H9 (cell line): ENCODE measurements around the gene LMOD1. TPM values are rescaled to one million over a fixed set of nuclear protein-coding genes. Genes with fewer than 3 reads are reported as not detected.

ENCODE experiments used
- DNase-seq: peaks from one replicate; pipeline ENCODE4 v3.0.0-alpha.2; 2017
- H2AFZ ChIP-seq: one replicate; pipeline ENCODE4 v1.6.1; 2013; ENCODE audit warnings: mild to moderate bottlenecking, low read length, control low read depth, moderate library complexity
- H2AK5ac ChIP-seq: 2 replicates; pipeline ENCODE4 v1.6.1; 2013; ENCODE audit warnings: low read length, control low read depth, mixed read lengths; ENCODE audit not compliant: insufficient read length
- H2BK120ac ChIP-seq: one replicate; pipeline ENCODE4 v1.6.1; 2013; ENCODE audit warnings: low read depth, mild to moderate bottlenecking, low read length, control low read depth, inconsistent platforms; ENCODE audit not compliant: poor library complexity, severe bottlenecking
- H2BK12ac ChIP-seq: 2 replicates; pipeline ENCODE4 v1.6.1; 2013; ENCODE audit warnings: low read length, control low read depth, mixed read lengths, low read depth; ENCODE audit not compliant: insufficient read length
- H2BK15ac ChIP-seq: 2 replicates; pipeline ENCODE4 v1.6.1; 2013; ENCODE audit warnings: low read depth, low read length, control low read depth
- H2BK20ac ChIP-seq: one replicate; pipeline ENCODE4 v1.6.1; 2013; ENCODE audit warnings: low read depth, mild to moderate bottlenecking, low read length, control low read depth, inconsistent platforms; ENCODE audit not compliant: poor library complexity, severe bottlenecking
- H2BK5ac ChIP-seq: 2 replicates; pipeline ENCODE4 v1.6.1; 2013; ENCODE audit warnings: low read length, control low read depth, mixed read lengths; ENCODE audit not compliant: insufficient read length
- H3K14ac ChIP-seq: 2 replicates; pipeline ENCODE4 v1.6.1; 2013; ENCODE audit warnings: low read length, control low read depth; ENCODE audit not compliant: insufficient read depth
- H3K18ac ChIP-seq: 2 replicates; pipeline ENCODE4 v1.6.1; 2013; ENCODE audit warnings: low read depth, mild to moderate bottlenecking, mixed read lengths, low read length, control low read depth; ENCODE audit not compliant: insufficient read length
- H3K23ac ChIP-seq: 2 replicates; pipeline ENCODE4 v1.6.1; 2013; ENCODE audit warnings: low read length, control low read depth, mixed read lengths, low read depth; ENCODE audit not compliant: insufficient read length
- H3K23me2 ChIP-seq: 2 replicates; pipeline ENCODE4 v1.6.1; 2013; ENCODE audit warnings: low read depth, mild to moderate bottlenecking, mixed read lengths, low read length, control low read depth; ENCODE audit not compliant: insufficient read length, poor library complexity, severe bottlenecking
- H3K27ac ChIP-seq: 2 replicates; pipeline ENCODE4 v1.5.1; 2013; ENCODE audit warnings: low read length, control low read depth, mixed read lengths, low read depth; ENCODE audit not compliant: insufficient read length
- H3K27me3 ChIP-seq: 2 replicates; pipeline ENCODE4 v1.6.1; 2013; ENCODE audit warnings: low read length, control low read depth, inconsistent platforms; ENCODE audit not compliant: insufficient read depth
- H3K4ac ChIP-seq: 2 replicates; pipeline ENCODE4 v1.6.1; 2013; ENCODE audit warnings: low read depth, mild to moderate bottlenecking, control low read depth, inconsistent platforms, low read length, moderate library complexity
- H3K4me1 ChIP-seq: 2 replicates; pipeline ENCODE4 v1.6.1; 2013; ENCODE audit warnings: low read length, control low read depth, inconsistent platforms; ENCODE audit not compliant: insufficient read depth
- H3K4me2 ChIP-seq: 2 replicates; pipeline ENCODE4 v1.6.1; 2013; ENCODE audit warnings: low read length, control low read depth, mixed read lengths; ENCODE audit not compliant: insufficient read length, insufficient read depth
- H3K56ac ChIP-seq: 2 replicates; pipeline ENCODE4 v1.6.1; 2013; ENCODE audit warnings: low read depth, mild to moderate bottlenecking, mixed read lengths, low read length, control low read depth; ENCODE audit not compliant: insufficient read length
- H3K79me1 ChIP-seq: 2 replicates; pipeline ENCODE4 v1.6.1; 2013; ENCODE audit warnings: low read depth, mild to moderate bottlenecking, moderate library complexity, low read length, control low read depth, inconsistent platforms; ENCODE audit not compliant: insufficient read depth, poor library complexity, severe bottlenecking
- H3K79me2 ChIP-seq: 2 replicates; pipeline ENCODE4 v1.6.1; 2013; ENCODE audit warnings: low read length, control low read depth, inconsistent platforms; ENCODE audit not compliant: insufficient read depth
- H3K9ac ChIP-seq: 2 replicates; pipeline ENCODE4 v1.6.1; 2013; ENCODE audit warnings: low read length, control low read depth, mixed read lengths; ENCODE audit not compliant: insufficient read length; ENCODE audit errors: extremely low read depth
- H3K9me3 ChIP-seq: one replicate; pipeline ENCODE4 v1.6.1; 2013; ENCODE audit warnings: low read depth, low read length, inconsistent platforms; ENCODE audit not compliant: control insufficient read depth
- H3T11ph ChIP-seq: one replicate; pipeline ENCODE4 v1.6.1; 2013; ENCODE audit warnings: mild to moderate bottlenecking, low read length, control low read depth, inconsistent platforms
- H4K20me1 ChIP-seq: one replicate; pipeline ENCODE4 v1.6.1; 2013; ENCODE audit not compliant: control insufficient read depth, insufficient read length, insufficient read depth
- H4K5ac ChIP-seq: 2 replicates; pipeline ENCODE4 v1.6.1; 2013; ENCODE audit warnings: low read depth, mild to moderate bottlenecking, mixed read lengths, low read length, control low read depth; ENCODE audit not compliant: insufficient read length
- H4K8ac ChIP-seq: replicated peaks from 2 replicates; pipeline ENCODE4 v1.6.1; 2013; ENCODE audit warnings: low read length, control low read depth, mixed read lengths, low read depth; ENCODE audit not compliant: insufficient read length
- H4K91ac ChIP-seq: 2 replicates; pipeline ENCODE4 v1.6.1; 2013; ENCODE audit warnings: low read depth, mild to moderate bottlenecking, moderate library complexity, mixed read lengths, low read length, control low read depth; ENCODE audit not compliant: insufficient read length
- H3K27ac Mint-ChIP-seq, 3 experiments: 2 replicates in 2 of 3; 3 replicates in 1 of 3; pipeline ENCODE4 v1.8.0; 2020 to 2021; ENCODE audit warnings: mixed read lengths in 3 of 3, mild to moderate bottlenecking in 1 of 3, moderate library complexity in 1 of 3
- H3K27me3 Mint-ChIP-seq: 2 replicates; pipeline ENCODE4 v1.8.0; 2021; ENCODE audit warnings: low read depth, mild to moderate bottlenecking, moderate library complexity, mixed read lengths
- H3K36me3 Mint-ChIP-seq, 3 experiments: 2 replicates in 2 of 3; 3 replicates in 1 of 3; pipeline ENCODE4 v1.8.0; 2020 to 2021; ENCODE audit warnings: low read depth in 3 of 3, mixed read lengths in 3 of 3; ENCODE audit not compliant: insufficient read depth in 1 of 3
- H3K4me1 Mint-ChIP-seq, 2 experiments: 2 replicates each; pipeline ENCODE4 v1.8.0; 2020; ENCODE audit warnings: mixed read lengths in 2 of 2
- H3K4me3 Mint-ChIP-seq, 2 experiments: 2 replicates in 1 of 2; 3 replicates in 1 of 2; pipeline ENCODE4 v1.8.0; 2020 to 2021; ENCODE audit warnings: mild to moderate bottlenecking in 2 of 2, mixed read lengths in 2 of 2, moderate library complexity in 1 of 2
- H3K9me3 Mint-ChIP-seq, 2 experiments: 2 replicates in 1 of 2; 3 replicates in 1 of 2; pipeline ENCODE4 v1.8.0; 2020; ENCODE audit warnings: mild to moderate bottlenecking in 2 of 2, mixed read lengths in 2 of 2, moderate library complexity in 1 of 2
- WGBS: extraction: QIAGEN DNeasy Blood & Tissue Kit; methylation state at CpG from one replicate; pipeline ENCODE4 v1.1.7; 2013; ENCODE audit warnings: missing lambda C conversion rate, low lambda C conversion rate, mixed read lengths; ENCODE audit not compliant: insufficient read length; ENCODE audit errors: extremely low coverage; 5-methylcytosine and 5-hydroxymethylcytosine counted together
- total RNA-seq: library from RNA; stranded (reverse); gene quantifications from 2 replicates; pipeline ENCODE4 v1.2.1, GENCODE V29; 2021
- TF ChIP-seq, protein P1 (sequence below): fragments of 200-600 bp; sonication (generic); conservative IDR thresholded peaks from 3 replicates; pipeline ENCODE4 v1.8.0; 2021; ENCODE audit warnings: antibody characterized with exemption, mild to moderate bottlenecking

Gene LMOD1
- total RNA-seq, 1 experiment from 2014 or later = 0.31 TPM

DNA sequence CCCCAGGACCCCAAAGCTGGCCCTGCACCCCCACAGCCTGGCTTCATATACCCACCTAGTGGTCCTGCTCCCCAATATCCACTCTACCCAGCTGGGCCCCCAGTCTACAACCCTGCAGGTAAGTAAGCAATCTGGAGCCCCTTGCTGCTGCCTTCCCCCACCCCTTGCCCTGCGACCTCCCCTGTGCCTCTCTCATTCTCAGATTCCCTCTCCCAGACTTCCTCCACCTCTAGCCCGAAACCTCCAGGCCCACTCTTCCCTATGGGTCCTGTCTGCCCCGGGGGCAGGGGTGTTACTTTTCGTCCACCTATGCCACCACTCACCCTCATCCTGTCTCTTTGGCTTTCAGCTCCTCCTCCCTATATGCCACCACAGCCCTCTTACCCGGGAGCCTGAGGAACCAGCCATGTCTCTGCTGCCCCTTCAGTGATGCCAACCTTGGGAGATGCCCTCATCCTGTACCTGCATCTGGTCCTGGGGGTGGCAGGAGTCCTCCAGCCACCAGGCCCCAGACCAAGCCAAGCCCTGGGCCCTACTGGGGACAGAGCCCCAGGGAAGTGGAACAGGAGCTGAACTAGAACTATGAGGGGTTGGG is 54.8 kb downstream of the LMOD1 start:
- Histone ChIP-seq H2BK120ac (no peak overlapping the region), H3K18ac (no peak overlapping the region), H3K56ac (no peak overlapping the region), H3K4me1 (peaks cover 5% of the 10 kb centered on the region; the same call in 1 of the 2 replicates), H2BK5ac (no peak overlapping the region), H3K23me2 (peaks cover 5% of the 10 kb centered on the region), H3K23ac (no peak overlapping the region), H3K4ac (no peak overlapping the region), H2AK5ac (no peak overlapping the region), H3T11ph (no peak overlapping the region), H3K79me1 (no peaks in the 10 kb centered on the region), H3K4me2 (no peak overlapping the region), H4K5ac (no peak overlapping the region), H3K27ac (no peak overlapping the region), H4K91ac (no peak overlapping the region), H3K27me3 (no peaks in the 10 kb centered on the region), H3K79me2 (no peaks in the 10 kb centered on the region), H2BK12ac (no peak overlapping the region), H2AFZ (no peak overlapping the region), H3K14ac (no peak overlapping the region), H3K9ac (no peak overlapping the region), H2BK15ac (no peak overlapping the region), H4K20me1 (no peaks in the 10 kb centered on the region), H4K8ac (no peak overlapping the region), H3K9me3 (no peaks in the 10 kb centered on the region), H2BK20ac (no peak overlapping the region)
- DNase-seq = no peak
- Mint-ChIP-seq H3K4me1 (peaks cover 35 to 43% of the 10 kb centered on the region in 2 experiments), H3K36me3 (no peaks in the 10 kb centered on the region), H3K4me3 (no peak overlapping the region; a peak in 1 of 5 replicates), H3K27me3 (peaks cover 15% of the 10 kb centered on the region), H3K27ac (no peak overlapping the region), H3K9me3 (no peaks in the 10 kb centered on the region)
- TF ChIP-seq, protein P1, sequence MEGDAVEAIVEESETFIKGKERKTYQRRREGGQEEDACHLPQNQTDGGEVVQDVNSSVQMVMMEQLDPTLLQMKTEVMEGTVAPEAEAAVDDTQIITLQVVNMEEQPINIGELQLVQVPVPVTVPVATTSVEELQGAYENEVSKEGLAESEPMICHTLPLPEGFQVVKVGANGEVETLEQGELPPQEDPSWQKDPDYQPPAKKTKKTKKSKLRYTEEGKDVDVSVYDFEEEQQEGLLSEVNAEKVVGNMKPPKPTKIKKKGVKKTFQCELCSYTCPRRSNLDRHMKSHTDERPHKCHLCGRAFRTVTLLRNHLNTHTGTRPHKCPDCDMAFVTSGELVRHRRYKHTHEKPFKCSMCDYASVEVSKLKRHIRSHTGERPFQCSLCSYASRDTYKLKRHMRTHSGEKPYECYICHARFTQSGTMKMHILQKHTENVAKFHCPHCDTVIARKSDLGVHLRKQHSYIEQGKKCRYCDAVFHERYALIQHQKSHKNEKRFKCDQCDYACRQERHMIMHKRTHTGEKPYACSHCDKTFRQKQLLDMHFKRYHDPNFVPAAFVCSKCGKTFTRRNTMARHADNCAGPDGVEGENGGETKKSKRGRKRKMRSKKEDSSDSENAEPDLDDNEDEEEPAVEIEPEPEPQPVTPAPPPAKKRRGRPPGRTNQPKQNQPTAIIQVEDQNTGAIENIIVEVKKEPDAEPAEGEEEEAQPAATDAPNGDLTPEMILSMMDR = no peak
- WGBS = no CpG with 5 or more reads among the region's 5 CpGs
